Epithelial cell of proximal tubule (primary cell): Measurements from ENCODE around the gene TLX1. TPM values are rescaled to one million over a fixed set of nuclear protein-coding genes. Genes with fewer than 3 reads are reported as not detected.

ENCODE experiments used
- DNase-seq: peaks from one replicate; pipeline ENCODE4 v3.0.0-alpha.2; 2011; ENCODE audit warnings: low read depth
- H3K4me3 ChIP-seq: 2 replicates; pipeline ENCODE4 v1.5.1; 2011; ENCODE audit warnings: low read depth, mild to moderate bottlenecking, low read length
- CTCF ChIP-seq: conservative IDR thresholded peaks from 2 replicates; pipeline ENCODE4 v1.5.1; 2012; ENCODE audit warnings: low read depth, mild to moderate bottlenecking, low read length
- total RNA-seq: library from RNA; depleted of rRNA; stranded (reverse); fragments of >200 nt; gene quantifications from 2 replicates; pipeline ENCODE4 v1.2.3, GENCODE V29; 2015

The TLX1 gene
- total RNA-seq, 1 donor from 2014 or later, result not detected

GRCh38 chr10:101165736-101166135, 34.6 kb downstream of the TLX1 start:
- DNase-seq, result no peak
- no peak for TF ChIP-seq CTCF
- H3K4me3 ChIP-seq, result no peak overlapping the region

GRCh38 chr10:101166430-101166829, 35.3 kb downstream of the TLX1 start:
- DNase-seq, result no peak
- no peak overlapping the region for H3K4me3 ChIP-seq
- no peak for TF ChIP-seq CTCF

GRCh38 chr10:101172741-101173140, 41.6 kb downstream of the TLX1 start:
- no peak for TF ChIP-seq CTCF
- DNase-seq, result no peak
- H3K4me3 ChIP-seq, result no peak overlapping the region

GRCh38 chr10:101174319-101174718, 43.2 kb downstream of the TLX1 start:
- no peak for TF ChIP-seq CTCF
- H3K4me3 ChIP-seq, result no peak overlapping the region
- no peak for DNase-seq

GRCh38 chr10:101176577-101176976, 45.5 kb downstream of the TLX1 start:
- H3K4me3 ChIP-seq, result no peak overlapping the region
- no peak for TF ChIP-seq CTCF
- DNase-seq, result no peak

- DNase-seq, result no peak
- no peak for TF ChIP-seq CTCF
- H3K4me3 ChIP-seq, result no peak overlapping the region
Observed at GRCh38 chr10:101182936-101183335, 51.8 kb downstream of the TLX1 start.

GRCh38 chr10:101183458-101184183, 52.5 kb downstream of the TLX1 start:
- H3K4me3 ChIP-seq, result no peak overlapping the region
- no peak for TF ChIP-seq CTCF

More at GRCh38 chr10:101183458-101184183, 52.5 kb downstream of the TLX1 start:
- DNase-seq, result no peak
